Measurements from ENCODE around the gene HERPUD1.

DNA sequence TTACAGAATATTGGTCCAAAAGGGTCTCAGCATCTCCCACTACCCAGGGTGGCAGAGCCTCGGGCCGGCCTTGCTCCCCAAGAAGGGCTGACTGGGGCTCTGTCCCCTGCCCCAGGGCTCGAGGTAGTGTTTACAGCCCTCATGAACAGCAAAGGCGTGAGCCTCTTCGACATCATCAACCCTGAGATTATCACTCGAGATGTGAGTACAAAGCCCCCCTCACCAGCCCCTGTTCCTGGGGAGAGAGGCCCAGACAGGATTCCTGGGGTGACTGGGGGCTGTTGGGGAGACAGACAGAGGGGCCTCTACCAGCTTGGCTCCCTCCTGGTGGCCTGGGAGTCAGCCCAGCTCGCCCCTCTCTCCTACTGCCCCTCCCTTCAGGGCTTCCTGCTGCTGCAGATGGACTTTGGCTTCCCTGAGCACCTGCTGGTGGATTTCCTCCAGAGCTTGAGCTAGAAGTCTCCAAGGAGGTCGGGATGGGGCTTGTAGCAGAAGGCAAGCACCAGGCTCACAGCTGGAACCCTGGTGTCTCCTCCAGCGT, 51.3 kb downstream of the HERPUD1 start:
- no peak for TF ChIP-seq POLR2AphosphoS5 (IDR thresholded peaks at IDR 0.05; ENCODE audit: low read depth, low read length)
- no peak for TF ChIP-seq EZH2 (IDR thresholded peaks at IDR 0.05; ENCODE audit: low read depth, low read length, severe bottlenecking)
